HepG2 (cell line): ENCODE measurements around the gene THEM4. TPM values are rescaled to one million over a fixed set of nuclear protein-coding genes. Genes with fewer than 3 reads are reported as not detected.
A peak's percentile ranks its signal among the peaks of the same experiment; 100 is the strongest.

ENCODE experiments used
- ATAC-seq: fragments of 200-7000 bp; cut with Tn5 transposase; 3 replicates; pipeline ENCODE4 v1.9.1; 2020; ENCODE audit warnings: mild to moderate bottlenecking, moderate library complexity
- BruUV-seq: library from RNA; stranded (reverse); fragments of 400-500 nt; replicated peaks from 2 replicates; lab custom pipeline; 2021; lab: Mats Ljungman, UMichigan
- CTCF ChIA-PET: fragments of 300-600 bp; formaldehyde crosslinking; extraction: SDS; loops from one replicate; lab custom pipeline; 2021; ENCODE audit warnings: low total read pairs, inconsistent platforms, low intra/inter-chr PET ratio; lab: Yijun Ruan, JAX
- POLR2A ChIA-PET: fragments of 350-600 bp; sonication (Branson Sonifier 250); formaldehyde crosslinking; loops from one replicate; lab custom pipeline; 2020; ENCODE audit warnings: antibody characterized with exemption, inconsistent platforms; lab: Yijun Ruan, JAX
- DNase-seq: peaks from one replicate; pipeline ENCODE4 v3.0.0-alpha.2; 2015; ENCODE audit warnings: low spot score
- FAIRE-seq: peaks from 3 replicates; lab custom pipeline; 2011; peaks lifted over from hg19 to GRCh38; lab: Jason Lieb, UNC
- H2AFZ ChIP-seq: one replicate; pipeline ENCODE4 v1.6.1; 2011; ENCODE audit warnings: low read length, inconsistent platforms
- H3K27ac ChIP-seq: fragments of 300-600 bp; 3 replicates; pipeline ENCODE4 v1.8.0; 2011; ENCODE audit warnings: mixed run types, mild to moderate bottlenecking, mixed read lengths, low read length, inconsistent platforms; ENCODE audit not compliant: insufficient read depth; ENCODE audit errors: extremely low read length
- H3K27me3 ChIP-seq, 2 experiments: fragments of 200-600 bp in 1 of 2; 2 replicates in 1 of 2; 3 replicates in 1 of 2; pipeline versions ENCODE4 v1.6.0 to v1.8.0; 2011; ENCODE audit warnings: low read length in 2 of 2, mild to moderate bottlenecking in 2 of 2, moderate library complexity in 2 of 2, inconsistent platforms in 1 of 2; ENCODE audit not compliant: insufficient read depth in 2 of 2, control insufficient read depth in 1 of 2
- H3K36me3 ChIP-seq, 2 experiments: fragments of 200-600 bp in 1 of 2; replicated peaks in 1 of 2; 2 replicates in 1 of 2; 3 replicates in 1 of 2; pipeline versions ENCODE4 v1.5.1 to v1.8.0; 2011; ENCODE audit warnings: low read length in 2 of 2, inconsistent platforms in 1 of 2; ENCODE audit not compliant: insufficient read depth in 2 of 2, control insufficient read depth in 1 of 2
- H3K4me1 ChIP-seq: 2 replicates; pipeline ENCODE4 v1.5.1; 2012; ENCODE audit warnings: low read length, inconsistent platforms; ENCODE audit not compliant: insufficient read depth
- H3K4me2 ChIP-seq: 2 replicates; pipeline ENCODE4 v1.6.0; 2011; ENCODE audit warnings: low read depth, low read length, inconsistent platforms
- H3K4me3 ChIP-seq, 3 experiments: fragments of 200-600 bp in 1 of 3; sonication (generic), shearing (Covaris generic) in 1 of 3; replicated peaks in 1 of 3; 2 replicates each; pipeline ENCODE4 v1.5.1; 2011 to 2016; ENCODE audit warnings: low read length in 3 of 3, inconsistent platforms in 2 of 3, low read depth in 2 of 3, mild to moderate bottlenecking in 2 of 3, control low read depth in 1 of 3, mixed read lengths in 1 of 3; ENCODE audit not compliant: insufficient read depth in 1 of 3
- H3K79me2 ChIP-seq: one replicate; pipeline ENCODE4 v1.6.1; 2011; ENCODE audit warnings: low read length, inconsistent platforms; ENCODE audit not compliant: insufficient read depth
- H3K9ac ChIP-seq: 2 replicates; pipeline ENCODE4 v1.6.0; 2011; ENCODE audit warnings: mild to moderate bottlenecking, low read depth, low read length, inconsistent platforms; ENCODE audit not compliant: insufficient read depth
- H3K9me3 ChIP-seq: 2 replicates; pipeline ENCODE4 v1.5.1; 2012; ENCODE audit warnings: mild to moderate bottlenecking, low read length
- H4K20me1 ChIP-seq: 2 replicates; pipeline ENCODE4 v1.6.0; 2011; ENCODE audit warnings: inconsistent platforms, mild to moderate bottlenecking, low read length, moderate library complexity; ENCODE audit not compliant: insufficient read depth
- EZH2 ChIP-seq: conservative IDR thresholded peaks from 2 replicates; pipeline ENCODE4 v1.6.1; 2012; ENCODE audit warnings: mild to moderate bottlenecking, low read depth, low read length, moderate library complexity
- IKZF5 ChIP-seq: IDR thresholded peaks from 2 replicates; pipeline ENCODE4 v1.6.1; 2018; ENCODE audit warnings: missing genetic modification reagents, mild to moderate bottlenecking, missing compliant biosample characterization
- REST ChIP-seq, 2 experiments: IDR thresholded peaks; 2 replicates each; pipeline ENCODE4 v1.6.1; 2011 to 2012; ENCODE audit warnings: low read length in 2 of 2, borderline replicate concordance in 1 of 2, low read depth in 1 of 2, mild to moderate bottlenecking in 1 of 2, moderate library complexity in 1 of 2
- WGBS: methylation state at CpG from one replicate; pipeline ENCODE4 v1.1.6; 2017; ENCODE audit warnings: low lambda C conversion rate; 5-methylcytosine and 5-hydroxymethylcytosine counted together
- in situ Hi-C: cut with HindIII; loops from 2 replicates; pipeline ENCODE4 v1.10.0; 2017; ENCODE audit warnings: low pct_unique_long_range_greater_than_20kb; ENCODE audit not compliant: extremely low pct_ligation_motif_present
- intact Hi-C: fragments of 100-400 bp; cut with micrococcal nuclease; formaldehyde crosslinking; loops from one replicate; pipeline ENCODE4 v1.10.0; 2022; ENCODE audit not compliant: unreplicated experiment
- polyA plus RNA-seq, 8 experiments: library from polyadenylated mRNA; depleted of rRNA in 3 of 8; stranded (reverse) in 7 of 8; unstranded in 1 of 8; fragments of >200 nt; fragmentation: Illumina TruSeq in 4 of 8; extraction: Trizol in 4 of 8; gene quantifications; 2 replicates each; pipeline versions ENCODE4 v1.2.1 to v1.2.3, GENCODE V29; 2011 to 2016; ENCODE audit warnings: low read depth in 4 of 8, missing spikeins in 1 of 8, mixed read lengths in 1 of 8; ENCODE audit not compliant: insufficient read depth in 1 of 8
- total RNA-seq, 5 experiments: library from RNA; depleted of rRNA; stranded (reverse); fragments of >200 nt; fragmentation: Illumina TruSeq; extraction: Trizol; gene quantifications; 2 replicates each; pipeline ENCODE4 v1.2.3, GENCODE V29; 2016; ENCODE audit warnings: low read depth in 1 of 5

THEM4 gene
- total and polyA plus RNA-seq, 2 of the 13 experiments (the other 11 are each of a cell fraction or from before 2014, with no cell fraction given) = 10.9 to 13.9 TPM

- TF ChIP-seq IKZF5 = no peak
Observed at GRCh38 chr1:151829352-151830046, 79.8 kb downstream of the THEM4 start (continued).

GRCh38 chr1:151828921-151829320 lies 80.4 kb downstream of the THEM4 start:
- Histone ChIP-seq H3K4me3 (no peak overlapping the region), H3K4me1 (peaks cover 40% of the 10 kb centered on the region), H3K27ac (no peak overlapping the region), H3K36me3 (no peaks in the 10 kb centered on the region), H3K9me3 (no peaks in the 10 kb centered on the region), H4K20me1 (no peaks in the 10 kb centered on the region), H3K27me3 (no peaks in the 10 kb centered on the region; a peak in 2 of 5 replicates), H3K9ac (no peak overlapping the region), H2AFZ (no peak overlapping the region), H3K79me2 (no peaks in the 10 kb centered on the region), H3K4me2 (no peak overlapping the region)
- DNase-seq = no peak
- WGBS = 87% methylated on average over 11 of the region's 12 CpGs
- no peak for FAIRE-seq
- intact Hi-C loops (no loop called here), in situ Hi-C loops (no loop called here)
- BruUV-seq = no TSS peak
- TF ChIP-seq EZH2 (no peak), REST (IDR thresholded peaks at IDR 0.05; ENCODE audit: borderline replicate concordance in 1 of 2, low read depth in 1 of 2, low read length in 2 of 2) (peak in 1 of 2 experiments; percentile 53; a peak in 1 of 4 replicates)
- CTCF ChIA-PET = no interaction called here
- POLR2A ChIA-PET = interaction anchor here (0.7 kb wide), 1 partner anchor 220 kb away, joined by 3 read pairs; no protein-coding TSS in a partner anchor
- no peak for ATAC-seq
